ENCODE measurements around the gene ETNK1.
A peak's percentile ranks its signal among the peaks of the same experiment; 100 is the strongest.

ETNK1 gene

GRCh38 chr12:22719745-22720144, 94.8 kb downstream of the ETNK1 start:
- TF ChIP-seq CTCF (conservative IDR thresholded peaks at IDR 0.05; ENCODE audit: low read depth, low read length) = no peak
- H3K4me3 ChIP-seq (ENCODE audit: low read depth, low read length) = no peak overlapping the region
- DNase-seq (ENCODE audit: low read depth) = no peak

- no peak for DNase-seq (ENCODE audit: low read depth)
- no peak overlapping the region for H3K4me3 ChIP-seq (ENCODE audit: low read depth, low read length)
- no peak for TF ChIP-seq CTCF (conservative IDR thresholded peaks at IDR 0.05; ENCODE audit: low read depth, low read length)
These were observed 97.1 kb downstream of the ETNK1 start for GRCh38 chr12:22722081-22722480.

- no peak overlapping the region for H3K4me3 ChIP-seq (ENCODE audit: low read depth, low read length)
- no peak for DNase-seq (ENCODE audit: low read depth)
- TF ChIP-seq CTCF (conservative IDR thresholded peaks at IDR 0.05; ENCODE audit: low read depth, low read length) = no peak
These were observed 97.8 kb downstream of the ETNK1 start for GRCh38 chr12:22722779-22723178.

GRCh38 chr12:22728987-22729386, 104.0 kb downstream of the ETNK1 start:
- DNase-seq (ENCODE audit: low read depth) = peak; percentile 7
- TF ChIP-seq CTCF (conservative IDR thresholded peaks at IDR 0.05; ENCODE audit: low read depth, low read length) = no peak
- H3K4me3 ChIP-seq (ENCODE audit: low read depth, low read length) = no peak overlapping the region

GRCh38 chr12:22729431-22729956, 104.5 kb downstream of the ETNK1 start:
- H3K4me3 ChIP-seq (ENCODE audit: low read depth, low read length) = no peak overlapping the region
- no peak for DNase-seq (ENCODE audit: low read depth)
- TF ChIP-seq CTCF (conservative IDR thresholded peaks at IDR 0.05; ENCODE audit: low read depth, low read length) = no peak

GRCh38 chr12:22729957-22730443, 105.0 kb downstream of the ETNK1 start:
- no peak overlapping the region for H3K4me3 ChIP-seq (ENCODE audit: low read depth, low read length)
- DNase-seq (ENCODE audit: low read depth) = peak; percentile 58
- no peak for TF ChIP-seq CTCF (conservative IDR thresholded peaks at IDR 0.05; ENCODE audit: low read depth, low read length)

GRCh38 chr12:22731236-22731635, 106.3 kb downstream of the ETNK1 start:
- DNase-seq (ENCODE audit: low read depth) = no peak
- H3K4me3 ChIP-seq (ENCODE audit: low read depth, low read length) = no peak overlapping the region
- TF ChIP-seq CTCF (conservative IDR thresholded peaks at IDR 0.05; ENCODE audit: low read depth, low read length) = no peak

All from choroid plexus epithelial cell (primary cell).